ENCODE data around the gene TBX2. TPM values are rescaled to one million over a fixed set of nuclear protein-coding genes. Genes with fewer than 3 reads are reported as not detected.

The TBX2 gene
- polyA plus RNA-seq, 1 donor (not counting 4 experiments of a cell fraction or from before 2014, with no cell fraction given) = not detected

DNA sequence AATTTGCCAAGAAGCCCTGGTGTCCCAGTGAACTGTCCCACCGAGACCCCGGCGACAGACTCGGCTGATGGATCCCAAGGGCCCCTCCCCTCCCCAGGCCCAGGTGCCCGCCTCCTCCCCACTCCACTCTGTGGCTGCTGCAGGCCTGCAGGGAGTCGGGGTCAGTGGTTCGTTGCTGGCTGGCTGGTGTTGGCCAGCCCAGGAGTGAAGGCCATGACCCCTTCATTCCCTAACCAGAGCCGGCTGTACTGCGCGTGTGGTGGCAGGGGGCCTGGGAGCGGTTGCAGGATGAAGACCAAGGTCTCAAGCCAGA, 9.2 kb upstream of the TBX2 start:
- no peaks in the 10 kb centered on the region for H3K36me3 ChIP-seq (ENCODE audit: control insufficient read depth in 2 of 2, extremely low read depth in 1 of 2, insufficient read depth in 2 of 2, low read length in 2 of 2)
- H3K9ac ChIP-seq (ENCODE audit: control insufficient read depth, extremely low read depth, insufficient read depth, low read length) = no peak overlapping the region
- H3K4me2 ChIP-seq (ENCODE audit: control insufficient read depth, extremely low read depth, insufficient read depth, low read depth, low read length) = no peak overlapping the region
- no peak overlapping the region for H3K27ac ChIP-seq (ENCODE audit: control insufficient read depth, insufficient read depth, low read length)
- H3K4me3 ChIP-seq (ENCODE audit: control insufficient read depth in 2 of 3, extremely low read depth in 1 of 3, insufficient read depth in 2 of 3, low read depth in 1 of 3, low read length in 3 of 3) = no peak overlapping the region
- H2AFZ ChIP-seq (ENCODE audit: control insufficient read depth, low read length) = no peak overlapping the region
- no peak for FAIRE-seq
- H4K20me1 ChIP-seq (ENCODE audit: control insufficient read depth, extremely low read depth, insufficient read depth, low read length) = no peaks in the 10 kb centered on the region
- H3K4me1 ChIP-seq (ENCODE audit: control insufficient read depth, extremely low read depth, insufficient read depth, low read length) = no peaks in the 10 kb centered on the region
- dilution Hi-C loops (cut with MboI; ENCODE audit: extremely low pct_ligation_motif_present, low sequenced_read_pairs) = no loop called here
- H3K9me3 ChIP-seq (ENCODE audit: control insufficient read depth, low read depth, low read length) = no peaks in the 10 kb centered on the region
- H3K9me1 ChIP-seq (ENCODE audit: control insufficient read depth, extremely low read depth, insufficient read depth, low read length) = no peaks in the 10 kb centered on the region
- DNase-seq (ENCODE audit: low read depth, low spot score) = no peak
- no peaks in the 10 kb centered on the region for H3K79me2 ChIP-seq (ENCODE audit: control insufficient read depth, insufficient read depth, low read length)
- H3K27me3 ChIP-seq (ENCODE audit: control insufficient read depth, extremely low read depth, insufficient read depth, low read length) = peaks cover 27% of the 10 kb centered on the region
- TF ChIP-seq, protein P1, sequence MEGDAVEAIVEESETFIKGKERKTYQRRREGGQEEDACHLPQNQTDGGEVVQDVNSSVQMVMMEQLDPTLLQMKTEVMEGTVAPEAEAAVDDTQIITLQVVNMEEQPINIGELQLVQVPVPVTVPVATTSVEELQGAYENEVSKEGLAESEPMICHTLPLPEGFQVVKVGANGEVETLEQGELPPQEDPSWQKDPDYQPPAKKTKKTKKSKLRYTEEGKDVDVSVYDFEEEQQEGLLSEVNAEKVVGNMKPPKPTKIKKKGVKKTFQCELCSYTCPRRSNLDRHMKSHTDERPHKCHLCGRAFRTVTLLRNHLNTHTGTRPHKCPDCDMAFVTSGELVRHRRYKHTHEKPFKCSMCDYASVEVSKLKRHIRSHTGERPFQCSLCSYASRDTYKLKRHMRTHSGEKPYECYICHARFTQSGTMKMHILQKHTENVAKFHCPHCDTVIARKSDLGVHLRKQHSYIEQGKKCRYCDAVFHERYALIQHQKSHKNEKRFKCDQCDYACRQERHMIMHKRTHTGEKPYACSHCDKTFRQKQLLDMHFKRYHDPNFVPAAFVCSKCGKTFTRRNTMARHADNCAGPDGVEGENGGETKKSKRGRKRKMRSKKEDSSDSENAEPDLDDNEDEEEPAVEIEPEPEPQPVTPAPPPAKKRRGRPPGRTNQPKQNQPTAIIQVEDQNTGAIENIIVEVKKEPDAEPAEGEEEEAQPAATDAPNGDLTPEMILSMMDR (optimal IDR thresholded peaks at IDR 0.05 in 1 of 3, IDR thresholded peaks at IDR 0.05 in 1 of 3, conservative IDR thresholded peaks at IDR 0.05 in 1 of 3; ENCODE audit: extremely low read depth in 1 of 3, insufficient read depth in 2 of 3, low read length in 3 of 3) = no peak
- no peak for TF ChIP-seq EZH2 (IDR thresholded peaks at IDR 0.05; ENCODE audit: low read length)

DNA sequence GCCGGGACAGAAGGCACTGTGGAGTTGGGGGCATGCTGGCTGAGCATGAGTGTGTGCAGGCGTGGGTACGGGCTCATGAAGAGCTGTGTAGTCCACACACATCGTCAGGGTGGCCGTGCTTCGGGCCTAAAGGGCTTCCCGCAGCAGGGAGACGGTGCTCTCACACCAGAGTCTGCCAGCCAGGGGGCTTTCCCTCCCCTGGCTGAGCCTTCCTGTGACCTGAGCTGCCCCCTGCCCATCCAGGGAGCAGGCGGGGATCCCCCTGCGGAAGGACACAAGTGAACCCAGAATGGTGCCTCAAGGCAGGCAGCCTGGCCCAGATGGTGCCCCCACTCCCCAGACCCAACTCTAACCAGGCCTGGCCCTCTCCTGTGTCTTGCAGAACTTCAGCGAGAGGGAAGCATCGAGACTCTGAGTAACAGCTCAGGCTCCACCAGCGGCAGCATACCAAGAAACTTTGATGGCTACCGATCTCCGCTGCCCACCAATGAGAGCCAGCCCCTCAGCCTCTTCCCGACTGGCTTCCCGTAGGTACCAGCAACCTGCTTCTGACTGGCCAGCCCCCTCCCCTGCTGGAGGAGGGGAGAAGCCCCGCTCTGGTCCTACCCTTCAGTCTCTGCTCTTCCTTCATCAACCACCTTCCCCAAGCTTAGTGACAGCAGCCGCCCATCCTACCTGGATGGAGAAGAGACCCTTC, 7.9 kb upstream of the TBX2 start:
- Histone ChIP-seq H3K27ac (ENCODE audit: control insufficient read depth, insufficient read depth, low read length) (no peak overlapping the region), H3K9me1 (ENCODE audit: control insufficient read depth, extremely low read depth, insufficient read depth, low read length) (no peaks in the 10 kb centered on the region), H3K4me2 (ENCODE audit: control insufficient read depth, extremely low read depth, insufficient read depth, low read depth, low read length) (no peak overlapping the region), H3K9ac (ENCODE audit: control insufficient read depth, extremely low read depth, insufficient read depth, low read length) (no peak overlapping the region), H3K9me3 (ENCODE audit: control insufficient read depth, low read depth, low read length) (no peaks in the 10 kb centered on the region), H3K36me3 (ENCODE audit: control insufficient read depth in 2 of 2, extremely low read depth in 1 of 2, insufficient read depth in 2 of 2, low read length in 2 of 2) (no peaks in the 10 kb centered on the region), H4K20me1 (ENCODE audit: control insufficient read depth, extremely low read depth, insufficient read depth, low read length) (no peaks in the 10 kb centered on the region), H3K79me2 (ENCODE audit: control insufficient read depth, insufficient read depth, low read length) (no peaks in the 10 kb centered on the region), H2AFZ (ENCODE audit: control insufficient read depth, low read length) (no peak overlapping the region), H3K4me3 (ENCODE audit: control insufficient read depth in 2 of 3, extremely low read depth in 1 of 3, insufficient read depth in 2 of 3, low read depth in 1 of 3, low read length in 3 of 3) (no peak overlapping the region), H3K27me3 (ENCODE audit: control insufficient read depth, extremely low read depth, insufficient read depth, low read length) (peaks cover 41% of the 10 kb centered on the region), H3K4me1 (ENCODE audit: control insufficient read depth, extremely low read depth, insufficient read depth, low read length) (no peaks in the 10 kb centered on the region)
- DNase-seq (ENCODE audit: low read depth, low spot score) = no peak
- dilution Hi-C loops (cut with MboI; ENCODE audit: extremely low pct_ligation_motif_present, low sequenced_read_pairs) = no loop called here
- TF ChIP-seq EZH2 (IDR thresholded peaks at IDR 0.05; ENCODE audit: low read length) = no peak
- TF ChIP-seq, protein P1 (optimal IDR thresholded peaks at IDR 0.05 in 1 of 3, IDR thresholded peaks at IDR 0.05 in 1 of 3, conservative IDR thresholded peaks at IDR 0.05 in 1 of 3; ENCODE audit: extremely low read depth in 1 of 3, insufficient read depth in 2 of 3, low read length in 3 of 3) = no peak
- no peak for FAIRE-seq

All from keratinocyte (primary cell).